CD14-positive monocyte (primary cell): Measurements from ENCODE around the gene CHEK1. TPM values are rescaled to one million over a fixed set of nuclear protein-coding genes. Genes with fewer than 3 reads are reported as not detected.
"Not testable (repeated sequence)": the region's sequence is repeated elsewhere in the genome, so short reads cannot be mapped to it uniquely, and the experiment has no call there.

Experiments
- DNase-seq, 3 donors: peaks; one replicate each; pipeline ENCODE4 v3.0.0-alpha.2; 2011 to 2022
- H2AFZ ChIP-seq: 2 replicates; pipeline ENCODE4 v1.6.0; 2012; ENCODE audit warnings: mild to moderate bottlenecking, low read depth, low read length, inconsistent platforms; ENCODE audit not compliant: insufficient read depth, poor library complexity, severe bottlenecking
- H3K27ac ChIP-seq, 2 donors: 1 replicate in 1 of 2; 2 replicates in 1 of 2; pipeline ENCODE4 v1.5.1; 2012 to 2013; ENCODE audit warnings: low read length in 2 of 2, control low read depth in 1 of 2, inconsistent platforms in 1 of 2, low read depth in 1 of 2, mild to moderate bottlenecking in 1 of 2
- H3K27me3 ChIP-seq, 2 donors: one replicate each; pipeline versions ENCODE4 v1.6.0 to v1.6.1; 2011 to 2013; ENCODE audit warnings: low read length in 2 of 2; ENCODE audit not compliant: control insufficient read depth in 2 of 2, insufficient read depth in 2 of 2
- H3K36me3 ChIP-seq, 2 donors: replicated peaks in 1 of 2; 1 replicate in 1 of 2; 2 replicates in 1 of 2; pipeline versions ENCODE4 v1.5.1 to v1.6.1; 2012 to 2013; ENCODE audit warnings: low read length in 2 of 2, control low read depth in 1 of 2, inconsistent platforms in 1 of 2, mild to moderate bottlenecking in 1 of 2; ENCODE audit not compliant: insufficient read depth in 2 of 2, control insufficient read depth in 1 of 2
- H3K4me1 ChIP-seq, 2 donors: 1 replicate in 1 of 2; 2 replicates in 1 of 2; pipeline versions ENCODE4 v1.5.1 to v1.6.1; 2012 to 2013; ENCODE audit warnings: low read length in 2 of 2, control low read depth in 1 of 2, inconsistent platforms in 1 of 2, mild to moderate bottlenecking in 1 of 2, moderate library complexity in 1 of 2; ENCODE audit not compliant: insufficient read depth in 2 of 2, control insufficient read depth in 1 of 2
- H3K4me2 ChIP-seq: replicated peaks from 2 replicates; pipeline ENCODE3; 2012; ENCODE audit warnings: low read length, moderate library complexity, mild to moderate bottlenecking; ENCODE audit not compliant: poor library complexity, severe bottlenecking; ENCODE audit errors: extremely low read depth
- H3K4me3 ChIP-seq, 3 experiments: fragments of 200-600 bp in 1 of 3; sonication (generic) in 1 of 3; replicated peaks in 1 of 3; 1 replicate in 2 of 3; 2 replicates in 1 of 3; pipeline ENCODE4 v1.5.1; 2011 to 2013; ENCODE audit warnings: low read length in 3 of 3, mild to moderate bottlenecking in 3 of 3, control low read depth in 2 of 3, low read depth in 2 of 3, inconsistent platforms in 1 of 3, moderate library complexity in 1 of 3
- H3K79me2 ChIP-seq: 2 replicates; pipeline ENCODE4 v1.6.0; 2012; ENCODE audit warnings: mild to moderate bottlenecking, control low read depth, inconsistent platforms, low read length, moderate library complexity; ENCODE audit not compliant: insufficient read depth
- H3K9ac ChIP-seq: 2 replicates; pipeline ENCODE4 v1.6.0; 2017; ENCODE audit warnings: low read length, mild to moderate bottlenecking; ENCODE audit not compliant: insufficient read depth, poor library complexity, severe bottlenecking
- H3K9me3 ChIP-seq, 2 donors: replicated peaks in 1 of 2; 1 replicate in 1 of 2; 2 replicates in 1 of 2; pipeline versions ENCODE4 v1.5.1 to v1.6.1; 2012 to 2013; ENCODE audit warnings: low read length in 2 of 2, control low read depth in 1 of 2; ENCODE audit not compliant: control insufficient read depth in 1 of 2, insufficient read depth in 1 of 2
- H4K20me1 ChIP-seq: 2 replicates; pipeline ENCODE4 v1.6.0; 2012; ENCODE audit warnings: mild to moderate bottlenecking, low read length, control low read depth, moderate library complexity; ENCODE audit not compliant: insufficient read depth
- H3K27ac Mint-ChIP-seq, 7 donors: one replicate each; pipeline ENCODE4 v1.8.0; 2020; ENCODE audit warnings: mild to moderate bottlenecking in 7 of 7, mixed read lengths in 7 of 7, moderate library complexity in 6 of 7, inconsistent platforms in 2 of 7
- H3K27me3 Mint-ChIP-seq, 3 donors: one replicate each; pipeline ENCODE4 v1.8.0; 2021 to 2022; ENCODE audit warnings: low read depth in 3 of 3, mild to moderate bottlenecking in 3 of 3, mixed read lengths in 3 of 3, moderate library complexity in 3 of 3, inconsistent platforms in 1 of 3
- H3K36me3 Mint-ChIP-seq, 2 donors: one replicate each; pipeline ENCODE4 v1.8.0; 2020; ENCODE audit warnings: mixed read lengths in 2 of 2, inconsistent platforms in 1 of 2, mild to moderate bottlenecking in 1 of 2
- H3K4me1 Mint-ChIP-seq: one replicate; pipeline ENCODE4 v1.8.0; 2020; ENCODE audit warnings: mild to moderate bottlenecking, mixed read lengths
- H3K4me3 Mint-ChIP-seq, 2 donors: one replicate each; pipeline ENCODE4 v1.8.0; 2020; ENCODE audit warnings: mild to moderate bottlenecking in 2 of 2, mixed read lengths in 2 of 2, moderate library complexity in 1 of 2
- H3K9me3 Mint-ChIP-seq, 7 donors: one replicate each; pipeline ENCODE4 v1.8.0; 2020 to 2022; ENCODE audit warnings: mixed read lengths in 7 of 7, mild to moderate bottlenecking in 6 of 7, moderate library complexity in 6 of 7, inconsistent platforms in 2 of 7
- CTCF ChIP-seq: fragments of 200-600 bp; IDR thresholded peaks from one replicate; pipeline ENCODE4 v1.8.0; 2022; ENCODE audit warnings: antibody characterized with exemption, mild to moderate bottlenecking
- WGBS: methylation state at CpG from one replicate; pipeline ENCODE4 v1.1.5; 2013; ENCODE audit warnings: missing lambda C conversion rate; ENCODE audit not compliant: insufficient coverage; 5-methylcytosine and 5-hydroxymethylcytosine counted together
- intact Hi-C, 2 donors: fragments of 100-400 bp; cut with micrococcal nuclease; formaldehyde crosslinking; loops; one replicate each; pipeline versions ENCODE4 v1.15.0 to v1.15.1; 2023
- polyA plus RNA-seq, 3 donors: library from polyadenylated mRNA; depleted of rRNA in 1 of 3; unstranded in 2 of 3; stranded (reverse) in 1 of 3; fragments of 300-500 nt in 2 of 3; fragments of >200 nt in 1 of 3; fragmentation: Illumina TruSeq in 2 of 3; gene quantifications; 1 replicate in 2 of 3; 2 replicates in 1 of 3; pipeline ENCODE4 v1.2.3, GENCODE V29; 2012 to 2021

CHEK1 gene
- polyA plus RNA-seq, 3 donors, result 0.18 to 0.55 (median 0.43) TPM

- H3K27ac Mint-ChIP-seq, result no peak overlapping the region
- H3K9me3 Mint-ChIP-seq, result peaks cover 2 to 12% (median 5%) of the 10 kb centered on the region in 7 donors
- H3K4me3 ChIP-seq, result no peak overlapping the region
- no peak overlapping the region for H2AFZ ChIP-seq
- no peak overlapping the region for H3K4me2 ChIP-seq
- TF ChIP-seq CTCF, result no peak
- no peaks in the 10 kb centered on the region for H3K4me1 ChIP-seq
- WGBS, result 56% methylated on average over 5 of the region's 6 CpGs
- no peaks in the 10 kb centered on the region for H3K4me1 Mint-ChIP-seq
- H3K36me3 ChIP-seq, result no peaks in the 10 kb centered on the region
- no peaks in the 10 kb centered on the region for H3K27me3 ChIP-seq
- no peaks in the 10 kb centered on the region for H3K36me3 Mint-ChIP-seq
- no peaks in the 10 kb centered on the region for H4K20me1 ChIP-seq
- peaks cover 4 to 12% (median 7%) of the 10 kb centered on the region in 3 donors for H3K27me3 Mint-ChIP-seq
- no peak for DNase-seq
- no peaks in the 10 kb centered on the region for H3K79me2 ChIP-seq
- no peak overlapping the region for H3K27ac ChIP-seq
- H3K9ac ChIP-seq, result no peak overlapping the region
- intact Hi-C loops, result no loop called here
- H3K9me3 ChIP-seq, result no peaks in the 10 kb centered on the region
- no peak overlapping the region for H3K4me3 Mint-ChIP-seq
Measured at GRCh38 chr11:125701858-125702621, 77.1 kb downstream of the CHEK1 start.

- H3K4me1 Mint-ChIP-seq, H4K20me1 ChIP-seq, H3K4me3 ChIP-seq, H3K9ac ChIP-seq, intact Hi-C loops, H3K9me3 ChIP-seq, H3K27me3 ChIP-seq, H3K36me3 ChIP-seq, H3K79me2 ChIP-seq, H3K4me1 ChIP-seq, DNase-seq, H3K36me3 Mint-ChIP-seq, H3K4me3 Mint-ChIP-seq, H3K27ac Mint-ChIP-seq, H2AFZ ChIP-seq, H3K4me2 ChIP-seq, H3K27ac ChIP-seq: not testable (repeated sequence)
- peaks cover 4 to 12% (median 12%) of the 10 kb centered on the region in 3 donors for H3K27me3 Mint-ChIP-seq
- peaks cover 2 to 13% (median 5%) of the 10 kb centered on the region in 7 donors for H3K9me3 Mint-ChIP-seq
- WGBS, result 89% methylated on average over 6 of the region's 24 CpGs
Measured at GRCh38 chr11:125704686-125705085, 79.7 kb downstream of the CHEK1 start.
